Chondrocyte (in vitro differentiated cells): Measurements from ENCODE around the gene RNF115. TPM values are rescaled to one million over a fixed set of nuclear protein-coding genes. Genes with fewer than 3 reads are reported as not detected.
"Not testable (repeated sequence)": the region's sequence is repeated elsewhere in the genome, so short reads cannot be mapped to it uniquely, and the experiment has no call there.

Experiments
- DNase-seq: peaks from one replicate; pipeline ENCODE4 v3.0.0; 2021; ENCODE audit warnings: mixed read lengths, low spot score
- H3K27ac Mint-ChIP-seq: one replicate; pipeline ENCODE4 v1.8.0; 2021; ENCODE audit warnings: mild to moderate bottlenecking, moderate library complexity, mixed read lengths; ENCODE audit not compliant: unreplicated experiment
- H3K27me3 Mint-ChIP-seq: 2 replicates; pipeline ENCODE4 v1.8.0; 2021; ENCODE audit warnings: low read depth, mixed read lengths
- H3K36me3 Mint-ChIP-seq: 2 replicates; pipeline ENCODE4 v1.8.0; 2021; ENCODE audit warnings: low read depth, mixed read lengths
- H3K4me1 Mint-ChIP-seq: 2 replicates; pipeline ENCODE4 v1.8.0; 2021; ENCODE audit warnings: low read depth, mild to moderate bottlenecking, mixed read lengths
- H3K4me3 Mint-ChIP-seq: one replicate; pipeline ENCODE4 v1.8.0; 2021; ENCODE audit warnings: mild to moderate bottlenecking, moderate library complexity, mixed read lengths; ENCODE audit not compliant: unreplicated experiment
- H3K9me3 Mint-ChIP-seq: 2 replicates; pipeline ENCODE4 v1.8.0; 2021; ENCODE audit warnings: low read depth, mixed read lengths
- CTCF ChIP-seq: fragments of 200-600 bp; sonication (generic); IDR thresholded peaks from 2 replicates; pipeline ENCODE4 v1.5.0; 2021; ENCODE audit warnings: antibody characterized with exemption, mild to moderate bottlenecking, moderate library complexity
- total RNA-seq: library from RNA; stranded (reverse); gene quantifications from 3 replicates; pipeline ENCODE4 v1.2.1, GENCODE V29; 2021

Gene RNF115
- total RNA-seq, 1 donor from 2014 or later = 12.7 TPM

GRCh38 chr1:145824499-145824842, 576 bp upstream of the RNF115 start:
- peaks cover 25% of the 10 kb centered on the region for H3K36me3 Mint-ChIP-seq
- no peak for DNase-seq
- peak overlapping the region; percentile 98 for H3K4me3 Mint-ChIP-seq
- H3K27ac Mint-ChIP-seq = peak overlapping the region; percentile 98
- peaks cover 27% of the 10 kb centered on the region for H3K4me1 Mint-ChIP-seq
- no peak for TF ChIP-seq CTCF
- H3K27me3 Mint-ChIP-seq = no peaks in the 10 kb centered on the region
- H3K9me3 Mint-ChIP-seq = no peaks in the 10 kb centered on the region

- DNase-seq, H3K9me3 Mint-ChIP-seq, H3K27ac Mint-ChIP-seq, H3K27me3 Mint-ChIP-seq: not testable (repeated sequence)
- H3K36me3 Mint-ChIP-seq = peaks cover 11% of the 10 kb centered on the region
- peak overlapping the region; percentile 33 for H3K4me3 Mint-ChIP-seq
- H3K4me1 Mint-ChIP-seq = peaks cover 25% of the 10 kb centered on the region
Observed at GRCh38 chr1:145822779-145823331, 1.0 kb downstream of the RNF115 start.

- not testable (repeated sequence) for DNase-seq, H3K4me1 Mint-ChIP-seq, H3K9me3 Mint-ChIP-seq, H3K4me3 Mint-ChIP-seq, H3K36me3 Mint-ChIP-seq, H3K27me3 Mint-ChIP-seq
- H3K27ac Mint-ChIP-seq = peak overlapping the region; percentile 45
Observed at GRCh38 chr1:145818095-145818494, 5.8 kb downstream of the RNF115 start.

GRCh38 chr1:145812977-145813810, 10.7 kb downstream of the RNF115 start:
- H3K27me3 Mint-ChIP-seq, DNase-seq, H3K36me3 Mint-ChIP-seq, H3K9me3 Mint-ChIP-seq, H3K27ac Mint-ChIP-seq, H3K4me3 Mint-ChIP-seq, H3K4me1 Mint-ChIP-seq: not testable (repeated sequence)

GRCh38 chr1:145806844-145807243, 17.1 kb downstream of the RNF115 start:
- no peaks in the 10 kb centered on the region for H3K9me3 Mint-ChIP-seq
- H3K4me1 Mint-ChIP-seq = peaks cover 44% of the 10 kb centered on the region
- DNase-seq = no peak
- peaks cover 2% of the 10 kb centered on the region for H3K36me3 Mint-ChIP-seq
- no peak for TF ChIP-seq CTCF
- no peaks in the 10 kb centered on the region for H3K27me3 Mint-ChIP-seq
- no peak overlapping the region for H3K27ac Mint-ChIP-seq
- no peak overlapping the region for H3K4me3 Mint-ChIP-seq

GRCh38 chr1:145806408-145806807, 17.5 kb downstream of the RNF115 start:
- no peak overlapping the region for H3K27ac Mint-ChIP-seq
- H3K4me1 Mint-ChIP-seq = peaks cover 44% of the 10 kb centered on the region
- no peaks in the 10 kb centered on the region for H3K9me3 Mint-ChIP-seq
- no peak for TF ChIP-seq CTCF
- no peak overlapping the region for H3K4me3 Mint-ChIP-seq
- no peak for DNase-seq
- no peaks in the 10 kb centered on the region for H3K27me3 Mint-ChIP-seq
- peaks cover 2% of the 10 kb centered on the region for H3K36me3 Mint-ChIP-seq

- no peaks in the 10 kb centered on the region for H3K27me3 Mint-ChIP-seq
- H3K4me3 Mint-ChIP-seq = no peak overlapping the region
- H3K27ac Mint-ChIP-seq = peak overlapping the region; percentile 38
- DNase-seq = no peak
- no peaks in the 10 kb centered on the region for H3K9me3 Mint-ChIP-seq
- H3K36me3 Mint-ChIP-seq = peaks cover 2% of the 10 kb centered on the region
- TF ChIP-seq CTCF = no peak
- peaks cover 50% of the 10 kb centered on the region for H3K4me1 Mint-ChIP-seq
Observed at GRCh38 chr1:145805057-145805456, 18.8 kb downstream of the RNF115 start.
